IMR-90 (cell line): ENCODE results near the gene RANBP10. TPM values are rescaled to one million over a fixed set of nuclear protein-coding genes. Genes with fewer than 3 reads are reported as not detected.

ENCODE experiments used
- ATAC-seq: fragments of 200-7000 bp; cut with Tn5 transposase; 2 replicates; pipeline ENCODE4 v1.9.1; 2020; ENCODE audit warnings: low read depth, mild to moderate bottlenecking, moderate library complexity
- BruUV-seq: library from RNA; stranded (reverse); fragments of 400-500 nt; replicated peaks from 2 replicates; lab custom pipeline; 2021; lab: Mats Ljungman, UMichigan
- CTCF ChIA-PET: fragments of 300-600 bp; formaldehyde crosslinking; extraction: SDS; loops from one replicate; lab custom pipeline; 2021; ENCODE audit warnings: antibody characterized with exemption; lab: Yijun Ruan, JAX
- POLR2A ChIA-PET: fragments of 300-600 bp; sonication (Branson Sonifier 250); formaldehyde crosslinking; loops from one replicate; lab custom pipeline; 2022; ENCODE audit warnings: antibody characterized with exemption; ENCODE audit not compliant: unreplicated experiment; lab: Charles Lee
- DNase-seq: peaks from one replicate; pipeline ENCODE4 v3.0.0; 2013
- H2AFZ ChIP-seq: replicated peaks from 2 replicates; pipeline ENCODE3; 2013; ENCODE audit warnings: low read length, mild to moderate bottlenecking; ENCODE audit not compliant: poor library complexity
- H2AK5ac ChIP-seq: 2 replicates; pipeline ENCODE4 v1.6.1; 2013; ENCODE audit warnings: low read depth, low read length, inconsistent platforms
- H2AK9ac ChIP-seq: replicated peaks from 2 replicates; pipeline ENCODE3; 2013; ENCODE audit warnings: mild to moderate bottlenecking, low read depth, low read length, moderate library complexity; ENCODE audit not compliant: poor library complexity
- H2BK120ac ChIP-seq: 2 replicates; pipeline ENCODE4 v1.6.1; 2013; ENCODE audit warnings: low read depth, low read length, inconsistent platforms
- H2BK15ac ChIP-seq: 3 replicates; pipeline ENCODE4 v1.6.1; 2013; ENCODE audit warnings: low read depth, low read length, inconsistent platforms
- H2BK20ac ChIP-seq: 2 replicates; pipeline ENCODE4 v1.6.1; 2013; ENCODE audit warnings: low read depth, mild to moderate bottlenecking, inconsistent platforms, low read length, moderate library complexity
- H2BK5ac ChIP-seq: 2 replicates; pipeline ENCODE4 v1.6.1; 2013; ENCODE audit warnings: mild to moderate bottlenecking, low read depth, low read length, inconsistent platforms; ENCODE audit not compliant: poor library complexity, severe bottlenecking
- H3K14ac ChIP-seq: replicated peaks from 2 replicates; pipeline ENCODE4 v1.6.1; 2013; ENCODE audit warnings: low read depth, low read length, inconsistent platforms
- H3K18ac ChIP-seq: 2 replicates; pipeline ENCODE4 v1.6.1; 2013; ENCODE audit warnings: low read depth, low read length, control low read depth
- H3K23ac ChIP-seq: 2 replicates; pipeline ENCODE4 v1.6.1; 2013; ENCODE audit warnings: low read depth, low read length, inconsistent platforms
- H3K27ac ChIP-seq: 2 replicates; pipeline ENCODE4 v1.5.1; 2013; ENCODE audit warnings: mild to moderate bottlenecking, control low read depth, low read length; ENCODE audit not compliant: insufficient read depth
- H3K27me3 ChIP-seq: 2 replicates; pipeline ENCODE4 v1.6.1; 2013; ENCODE audit warnings: low read length; ENCODE audit not compliant: control insufficient read depth, insufficient read depth
- H3K36me3 ChIP-seq: 2 replicates; pipeline ENCODE4 v1.6.1; 2013; ENCODE audit warnings: low read length, mixed read lengths; ENCODE audit not compliant: control insufficient read depth, insufficient read depth
- H3K4ac ChIP-seq: 2 replicates; pipeline ENCODE4 v1.6.1; 2013; ENCODE audit warnings: low read depth, low read length, inconsistent platforms
- H3K4me1 ChIP-seq: 2 replicates; pipeline ENCODE4 v1.6.1; 2013; ENCODE audit warnings: low read length, mixed read lengths; ENCODE audit not compliant: control insufficient read depth, insufficient read depth
- H3K4me2 ChIP-seq: 2 replicates; pipeline ENCODE4 v1.6.1; 2013; ENCODE audit warnings: low read depth, mild to moderate bottlenecking, control low read depth, low read length, moderate library complexity
- H3K4me3 ChIP-seq: 2 replicates; pipeline ENCODE4 v1.5.1; 2013; ENCODE audit warnings: low read depth, mild to moderate bottlenecking, control low read depth, low read length, moderate library complexity; ENCODE audit not compliant: insufficient read depth
- H3K56ac ChIP-seq: 2 replicates; pipeline ENCODE4 v1.6.1; 2013; ENCODE audit warnings: low read length, inconsistent platforms; ENCODE audit not compliant: insufficient read depth; ENCODE audit errors: extremely low read depth
- H3K79me1 ChIP-seq, 2 experiments: 2 replicates each; pipeline ENCODE4 v1.6.1; 2013; ENCODE audit warnings: low read length in 2 of 2, inconsistent platforms in 1 of 2, low read depth in 1 of 2
- H3K9ac ChIP-seq: 2 replicates; pipeline ENCODE4 v1.6.1; 2013; ENCODE audit warnings: low read depth, low read length, control low read depth
- H3K9me1 ChIP-seq: 2 replicates; pipeline ENCODE4 v1.6.1; 2013; ENCODE audit warnings: low read length, inconsistent platforms; ENCODE audit not compliant: insufficient read depth
- H3K9me3 ChIP-seq: 2 replicates; pipeline ENCODE4 v1.6.1; 2013; ENCODE audit warnings: low read length; ENCODE audit not compliant: control insufficient read depth, insufficient read depth
- H4K20me1 ChIP-seq: 2 replicates; pipeline ENCODE4 v1.6.1; 2013; ENCODE audit warnings: low read length, inconsistent platforms; ENCODE audit not compliant: insufficient read depth
- H4K5ac ChIP-seq: 2 replicates; pipeline ENCODE4 v1.6.1; 2013; ENCODE audit warnings: mild to moderate bottlenecking, low read depth, low read length, control low read depth
- H4K8ac ChIP-seq, 2 experiments: 2 replicates each; pipeline ENCODE4 v1.6.1; 2013; ENCODE audit warnings: low read depth in 2 of 2, low read length in 2 of 2, control low read depth in 1 of 2, inconsistent platforms in 1 of 2
- H4K91ac ChIP-seq: 2 replicates; pipeline ENCODE4 v1.6.1; 2013; ENCODE audit warnings: low read depth, low read length, inconsistent platforms; ENCODE audit not compliant: insufficient read depth
- BHLHE40 ChIP-seq: fragments of 150-350 bp; IDR thresholded peaks from 2 replicates; pipeline ENCODE4 v1.6.1; 2016; ENCODE audit warnings: mild to moderate bottlenecking, low read depth, low read length
- CEBPB ChIP-seq: IDR thresholded peaks from 2 replicates; pipeline ENCODE4 v1.6.1; 2012; ENCODE audit warnings: low read depth, low read length, improper control_type of control experiment
- CHD1 ChIP-seq: IDR thresholded peaks from 2 replicates; pipeline ENCODE4 v1.6.1; 2012; ENCODE audit warnings: low read depth, low read length, improper control_type of control experiment
- FOS ChIP-seq: fragments of 150-350 bp; IDR thresholded peaks from 2 replicates; pipeline ENCODE4 v1.6.1; 2016; ENCODE audit warnings: low read depth, low read length
- MAFK ChIP-seq: IDR thresholded peaks from 2 replicates; pipeline ENCODE4 v1.6.1; 2012; ENCODE audit warnings: low read depth, low read length, improper control_type of control experiment
- MAZ ChIP-seq: IDR thresholded peaks from 2 replicates; pipeline ENCODE4 v1.6.1; 2012; ENCODE audit warnings: low read depth, mild to moderate bottlenecking, low read length, improper control_type of control experiment, moderate library complexity, borderline replicate concordance
- MXI1 ChIP-seq: IDR thresholded peaks from 2 replicates; pipeline ENCODE4 v1.6.1; 2012; ENCODE audit warnings: low read depth, mild to moderate bottlenecking, low read length, moderate library complexity, borderline replicate concordance
- NFE2L2 ChIP-seq: fragments of 150-350 bp; IDR thresholded peaks from 2 replicates; pipeline ENCODE4 v1.6.1; 2016; ENCODE audit warnings: low read depth, mild to moderate bottlenecking, low read length
- POLR2A ChIP-seq: IDR thresholded peaks from 2 replicates; pipeline ENCODE4 v1.6.1; 2012; ENCODE audit warnings: mild to moderate bottlenecking, low read depth, low read length
- RAD21 ChIP-seq: IDR thresholded peaks from 2 replicates; pipeline ENCODE4 v1.6.1; 2012; ENCODE audit warnings: low read length, improper control_type of control experiment
- RCOR1 ChIP-seq: IDR thresholded peaks from 2 replicates; pipeline ENCODE4 v1.6.1; 2012; ENCODE audit warnings: mild to moderate bottlenecking, low read length, improper control_type of control experiment; ENCODE audit not compliant: insufficient replicate concordance
- RFX5 ChIP-seq: IDR thresholded peaks from 2 replicates; pipeline ENCODE4 v1.8.0; 2012; ENCODE audit warnings: low read depth, mild to moderate bottlenecking, low read length, moderate library complexity
- SMC3 ChIP-seq: fragments of 150-350 bp; IDR thresholded peaks from 2 replicates; pipeline ENCODE4 v1.6.1; 2016; ENCODE audit warnings: low read depth, mild to moderate bottlenecking, antibody characterized with exemption, low read length, moderate library complexity
- USF2 ChIP-seq: fragments of 150-350 bp; IDR thresholded peaks from 2 replicates; pipeline ENCODE4 v1.6.1; 2017; ENCODE audit warnings: mild to moderate bottlenecking, antibody characterized with exemption, low read length, low read depth
- WGBS, 2 experiments: methylation state at CpG; one replicate each; pipeline versions ENCODE4 v1.1.5 to v1.1.7; 2013; ENCODE audit warnings: missing lambda C conversion rate in 2 of 2; ENCODE audit not compliant: insufficient read length in 1 of 2; ENCODE audit errors: extremely low coverage in 2 of 2; 5-methylcytosine and 5-hydroxymethylcytosine counted together
- dilution Hi-C: fragments of 300-500 bp; cut with HindIII; formaldehyde crosslinking; loops from one replicate; pipeline ENCODE4 v1.14.3; 2018; ENCODE audit warnings: low sequenced_read_pairs; ENCODE audit not compliant: unreplicated experiment
- in situ Hi-C: fragments of 300-500 bp; cut with MboI; formaldehyde crosslinking; loops from 3 replicates; pipeline ENCODE4 v1.14.3; 2019; ENCODE audit warnings: low sequenced_read_pairs, inconsistent platforms, mixed read lengths
- intact Hi-C: fragments of 100-400 bp; cut with micrococcal nuclease; formaldehyde crosslinking; loops from 2 replicates; pipeline ENCODE4 v1.10.0; 2022
- polyA plus RNA-seq, 3 experiments: library from polyadenylated mRNA; depleted of rRNA; stranded (reverse); fragments of >200 nt; gene quantifications; 2 replicates each; pipeline ENCODE4 v1.2.3, GENCODE V29; 2012; ENCODE audit warnings: low replicate concordance in 1 of 3
- total RNA-seq: library from RNA; depleted of rRNA; stranded (reverse); fragments of >200 nt; gene quantifications from 2 replicates; pipeline ENCODE4 v1.2.3, GENCODE V29; 2012
- TF ChIP-seq, protein P1 (sequence below): fragments of 150-350 bp; IDR thresholded peaks from 2 replicates; pipeline ENCODE4 v1.6.1; 2016; ENCODE audit warnings: low read depth, mild to moderate bottlenecking, low read length, moderate library complexity, borderline replicate concordance

The RANBP10 gene
- total and polyA plus RNA-seq, 2 of the 4 experiments (the other 2 are of a cell fraction), result 2.7 to 12.1 TPM

DNA sequence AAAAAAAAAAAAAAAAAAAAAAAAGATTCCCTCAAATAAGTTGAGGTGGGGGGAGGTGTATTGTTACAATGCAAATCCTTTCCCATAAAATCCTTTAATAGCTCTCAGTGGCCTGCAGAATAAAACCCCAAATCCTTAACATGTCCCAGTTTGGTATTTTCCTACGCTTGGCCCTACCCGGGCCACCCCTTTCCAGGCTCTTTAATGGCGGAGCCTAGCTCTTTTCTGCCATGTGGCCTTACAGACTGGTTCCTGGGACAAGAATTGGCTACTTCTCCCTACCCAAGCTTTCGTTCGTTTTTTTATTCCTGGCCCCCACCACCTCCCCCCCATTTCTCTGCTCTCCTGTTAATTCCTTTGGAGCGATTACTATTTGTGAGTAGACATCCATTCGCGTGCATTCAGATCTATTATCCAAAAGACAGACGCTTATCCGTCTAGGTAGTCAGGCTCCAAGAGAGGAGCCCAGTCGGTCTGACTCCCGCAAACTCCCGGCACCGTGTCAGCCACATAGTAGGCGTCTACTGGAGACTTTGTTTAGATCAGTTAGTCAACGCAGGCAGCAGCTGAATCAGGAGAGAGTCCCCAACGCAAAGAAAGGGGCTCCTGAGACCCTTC, 34.9 kb upstream of the RANBP10 start:
- Histone ChIP-seq H2BK5ac (peak overlapping the region; percentile 23), H3K27ac (peak overlapping the region; percentile 46), H3K9me3 (no peaks in the 10 kb centered on the region), H3K4me2 (peak overlapping the region; percentile 67), H2BK15ac (0 out of 3 replicates have a peak overlapping the region, but pooled peaks have one; percentile 18), H3K79me1 (peaks cover 24 to 43% of the 10 kb centered on the region in 2 experiments), H3K23ac (peak overlapping the region; percentile 42; the same call in 1 of the 2 replicates), H3K27me3 (no peaks in the 10 kb centered on the region), H4K91ac (peak overlapping the region; percentile 79), H3K4me1 (peaks cover 13% of the 10 kb centered on the region), H3K14ac (peak overlapping the region; percentile 85), H3K18ac (peak overlapping the region; percentile 31; the same call in 1 of the 2 replicates), H3K9ac (peak overlapping the region; percentile 15; the same call in 1 of the 2 replicates), H3K36me3 (no peaks in the 10 kb centered on the region), H4K8ac (peak overlapping the region; percentile 80 to 96), H4K20me1 (peaks cover 13% of the 10 kb centered on the region), H3K56ac (no peak overlapping the region), H4K5ac (peak overlapping the region; percentile 81), H2BK120ac (peak overlapping the region; percentile 49; the same call in 1 of the 2 replicates), H2BK20ac (no peak overlapping the region), H3K4ac (peak overlapping the region; percentile 82), H3K4me3 (peak overlapping the region; percentile 17; the same call in 1 of the 2 replicates), H3K9me1 (peaks cover 21% of the 10 kb centered on the region), H2AFZ (peak overlapping the region; percentile 100), H2AK5ac (no peak overlapping the region), H2AK9ac (peak overlapping the region; percentile 99)
- intact Hi-C loops (no loop called here), in situ Hi-C loops (no loop called here), dilution Hi-C loops (no loop called here)
- 64% methylated on average over 6 of the region's 17 CpGs; no CpG with 5 or more reads in 1 of the 2 experiments for WGBS, 2 experiments
- ChIA-PET POLR2A (no interaction called here), CTCF (no interaction called here)
- DNase-seq (no peak), ATAC-seq (no peak)
- BruUV-seq, result no TSS peak
- no peak for TF ChIP-seq CHD1
- TF ChIP-seq POLR2A, result no peak
- TF ChIP-seq SMC3, result no peak
- no peak for TF ChIP-seq NFE2L2
- no peak for TF ChIP-seq MAZ
- TF ChIP-seq FOS, result no peak
- no peak for TF ChIP-seq BHLHE40
- no peak for TF ChIP-seq RFX5
- no peak for TF ChIP-seq RAD21
- TF ChIP-seq, protein P1, sequence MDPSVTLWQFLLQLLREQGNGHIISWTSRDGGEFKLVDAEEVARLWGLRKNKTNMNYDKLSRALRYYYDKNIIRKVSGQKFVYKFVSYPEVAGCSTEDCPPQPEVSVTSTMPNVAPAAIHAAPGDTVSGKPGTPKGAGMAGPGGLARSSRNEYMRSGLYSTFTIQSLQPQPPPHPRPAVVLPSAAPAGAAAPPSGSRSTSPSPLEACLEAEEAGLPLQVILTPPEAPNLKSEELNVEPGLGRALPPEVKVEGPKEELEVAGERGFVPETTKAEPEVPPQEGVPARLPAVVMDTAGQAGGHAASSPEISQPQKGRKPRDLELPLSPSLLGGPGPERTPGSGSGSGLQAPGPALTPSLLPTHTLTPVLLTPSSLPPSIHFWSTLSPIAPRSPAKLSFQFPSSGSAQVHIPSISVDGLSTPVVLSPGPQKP, result no peak
- TF ChIP-seq USF2, result no peak
- TF ChIP-seq RCOR1, result no peak
- TF ChIP-seq CEBPB, result no peak
- no peak for TF ChIP-seq MAFK
- no peak for TF ChIP-seq MXI1
